H9 (cell line): ENCODE measurements around the gene LRRC41. TPM values are rescaled to one million over a fixed set of nuclear protein-coding genes. Genes with fewer than 3 reads are reported as not detected.

Experiments
- total RNA-seq: library from RNA; stranded (reverse); gene quantifications from 2 replicates; pipeline ENCODE4 v1.2.1, GENCODE V29; 2021

The LRRC41 gene
- total RNA-seq, 1 experiment from 2014 or later: 62.6 TPM

Other genes starting within 250 kb of the LRRC41 start
- gene PIK3R3, start 171.0 kb downstream of the LRRC41 start, total RNA-seq: 11.4 and 12.4 TPM in 2 replicates
- gene TSPAN1, start 128.5 kb downstream of the LRRC41 start, total RNA-seq: not detected in 2 replicates
- not detected in 2 replicates for gene P3R3URF, start 127.1 kb downstream of the LRRC41 start, total RNA-seq
- 60.0 and 62.6 TPM in 2 replicates for gene POMGNT1, start 105.2 kb downstream of the LRRC41 start, total RNA-seq
- gene LURAP1, start 100.3 kb downstream of the LRRC41 start, total RNA-seq: 3.0 TPM in 2 replicates
- 43.4 and 46.8 TPM in 2 replicates for gene RAD54L, start 55.9 kb downstream of the LRRC41 start, total RNA-seq
- gene UQCRH, start 82 bp upstream of the LRRC41 start, total RNA-seq: 502 and 508 TPM in 2 replicates
- gene NSUN4, start 37.2 kb upstream of the LRRC41 start, total RNA-seq: 17.5 and 20.4 TPM in 2 replicates
- 18.9 and 23.4 TPM in 2 replicates for gene FAAH, start 90.7 kb upstream of the LRRC41 start, total RNA-seq
- 2.3 and 2.5 TPM in 2 replicates for gene DMBX1, start 186.2 kb upstream of the LRRC41 start, total RNA-seq
- gene KNCN, start 248.0 kb upstream of the LRRC41 start, total RNA-seq: not detected in 2 replicates